GM12865 (cell line): ENCODE results near the gene FRS2.
"Not testable (repeated sequence)": the region's sequence is repeated elsewhere in the genome, so short reads cannot be mapped to it uniquely, and the experiment has no call there.

Experiments
- DNase-seq: peaks from one replicate; pipeline ENCODE4 v3.0.0; 2010; ENCODE audit warnings: low read depth
- H3K4me3 ChIP-seq: 2 replicates; pipeline ENCODE4 v1.5.1; 2011; ENCODE audit warnings: mild to moderate bottlenecking, low read depth, low read length, control low read depth
- TF ChIP-seq, protein P1 (sequence below): IDR thresholded peaks from 2 replicates; pipeline ENCODE4 v1.5.1; 2011; ENCODE audit warnings: low read length, control low read depth, low read depth, inconsistent platforms; ENCODE audit not compliant: insufficient read depth; ENCODE audit errors: missing control alignments

The FRS2 gene

DNA sequence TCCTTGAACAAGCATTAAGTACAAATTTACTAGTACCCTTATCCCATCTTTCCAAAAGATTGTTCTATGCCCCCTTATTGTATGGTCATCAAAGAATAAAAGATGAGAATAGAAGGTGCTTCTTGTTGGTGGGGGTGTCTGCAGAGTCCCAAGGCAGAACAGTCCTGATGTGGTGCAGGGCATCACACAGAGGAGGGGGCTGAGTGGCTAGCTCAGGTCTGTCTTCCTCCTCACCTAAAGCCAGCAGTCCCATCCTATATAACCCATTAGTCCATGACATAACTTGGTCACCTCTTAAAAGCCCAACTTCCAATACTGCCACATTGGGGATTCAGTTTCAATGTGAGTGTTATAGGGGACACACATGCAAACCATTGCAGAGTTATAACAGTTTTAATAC is 130.6 kb downstream of the FRS2 start:
- no peak overlapping the region for H3K4me3 ChIP-seq
- TF ChIP-seq, protein P1, sequence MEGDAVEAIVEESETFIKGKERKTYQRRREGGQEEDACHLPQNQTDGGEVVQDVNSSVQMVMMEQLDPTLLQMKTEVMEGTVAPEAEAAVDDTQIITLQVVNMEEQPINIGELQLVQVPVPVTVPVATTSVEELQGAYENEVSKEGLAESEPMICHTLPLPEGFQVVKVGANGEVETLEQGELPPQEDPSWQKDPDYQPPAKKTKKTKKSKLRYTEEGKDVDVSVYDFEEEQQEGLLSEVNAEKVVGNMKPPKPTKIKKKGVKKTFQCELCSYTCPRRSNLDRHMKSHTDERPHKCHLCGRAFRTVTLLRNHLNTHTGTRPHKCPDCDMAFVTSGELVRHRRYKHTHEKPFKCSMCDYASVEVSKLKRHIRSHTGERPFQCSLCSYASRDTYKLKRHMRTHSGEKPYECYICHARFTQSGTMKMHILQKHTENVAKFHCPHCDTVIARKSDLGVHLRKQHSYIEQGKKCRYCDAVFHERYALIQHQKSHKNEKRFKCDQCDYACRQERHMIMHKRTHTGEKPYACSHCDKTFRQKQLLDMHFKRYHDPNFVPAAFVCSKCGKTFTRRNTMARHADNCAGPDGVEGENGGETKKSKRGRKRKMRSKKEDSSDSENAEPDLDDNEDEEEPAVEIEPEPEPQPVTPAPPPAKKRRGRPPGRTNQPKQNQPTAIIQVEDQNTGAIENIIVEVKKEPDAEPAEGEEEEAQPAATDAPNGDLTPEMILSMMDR, result no peak
- DNase-seq, result no peak

DNA sequence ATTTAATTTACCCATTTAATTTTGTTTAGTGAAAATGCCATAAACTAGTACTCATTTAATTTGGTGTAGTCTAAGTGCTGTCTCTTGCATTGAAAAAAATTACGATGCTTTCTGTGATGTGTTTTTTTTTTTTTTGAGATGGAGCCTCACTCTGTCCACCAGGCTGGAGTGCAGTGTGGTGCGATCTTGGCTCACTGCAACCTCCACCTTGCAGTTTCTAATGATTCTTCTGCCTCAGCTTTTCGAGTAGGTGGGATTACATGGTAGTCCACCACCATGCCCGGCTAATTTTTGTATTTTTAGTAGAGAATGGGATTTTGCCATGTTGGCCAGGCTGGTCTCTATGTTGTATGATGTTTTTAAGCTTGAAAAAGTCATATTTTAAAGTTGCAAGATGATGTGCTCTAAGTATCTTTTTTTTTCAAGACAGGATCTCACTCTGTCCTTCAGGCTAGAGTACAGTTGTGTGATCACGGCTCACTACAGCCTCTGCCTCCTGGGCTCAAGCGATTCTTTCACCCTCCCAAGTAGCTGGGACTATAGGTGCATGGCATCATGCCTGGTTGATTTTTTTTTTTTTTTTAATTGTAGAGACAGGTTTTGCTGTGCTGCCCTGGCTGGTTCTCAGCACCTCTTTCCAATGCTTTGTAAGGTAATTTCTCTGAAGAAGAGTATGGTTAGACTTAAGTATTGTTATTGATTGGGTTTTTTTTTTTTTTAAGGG is 131.9 kb downstream of the FRS2 start:
- TF ChIP-seq, protein P1, result no peak
- no peak for DNase-seq
- H3K4me3 ChIP-seq, result no peak overlapping the region

DNA sequence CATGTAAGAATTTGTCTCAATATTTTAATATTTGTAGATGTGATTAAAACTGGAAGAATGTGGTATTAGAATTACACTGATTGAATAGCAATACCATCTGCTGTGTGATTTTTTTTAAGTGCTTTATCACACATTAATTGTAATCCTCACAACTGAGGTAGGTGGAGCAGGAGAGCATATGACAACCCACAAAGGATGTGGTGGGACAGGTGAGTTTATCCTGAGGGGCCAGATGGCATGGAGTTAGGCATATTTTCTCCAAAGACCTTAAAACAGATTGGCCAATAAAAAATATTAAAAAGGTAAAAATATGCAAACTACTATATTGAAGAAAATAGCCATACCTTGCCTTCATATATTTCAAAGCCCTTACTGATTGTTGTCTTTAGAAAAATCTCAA is 132.8 kb downstream of the FRS2 start:
- TF ChIP-seq, protein P1, result no peak
- H3K4me3 ChIP-seq, result no peak overlapping the region
- no peak for DNase-seq

DNA sequence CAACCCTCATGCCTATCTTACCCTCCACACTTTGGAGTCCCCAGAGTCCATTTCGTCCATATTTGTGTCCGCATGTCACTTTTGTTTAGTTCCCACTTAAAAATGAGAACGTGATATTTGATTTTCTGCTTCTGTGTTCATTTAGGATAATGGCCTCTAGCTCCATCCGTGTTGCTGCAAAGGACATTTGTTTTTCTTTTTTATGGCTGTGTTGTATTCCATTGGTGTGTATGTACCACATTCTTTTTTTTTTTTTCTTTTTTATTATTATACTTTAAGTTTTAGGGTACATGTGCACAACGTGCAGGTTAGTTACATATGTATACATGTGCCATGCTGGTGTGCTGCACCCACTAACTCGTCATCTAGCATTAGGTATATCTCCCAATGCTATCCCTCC is 133.4 kb downstream of the FRS2 start:
- not testable (repeated sequence) for H3K4me3 ChIP-seq, DNase-seq

DNA sequence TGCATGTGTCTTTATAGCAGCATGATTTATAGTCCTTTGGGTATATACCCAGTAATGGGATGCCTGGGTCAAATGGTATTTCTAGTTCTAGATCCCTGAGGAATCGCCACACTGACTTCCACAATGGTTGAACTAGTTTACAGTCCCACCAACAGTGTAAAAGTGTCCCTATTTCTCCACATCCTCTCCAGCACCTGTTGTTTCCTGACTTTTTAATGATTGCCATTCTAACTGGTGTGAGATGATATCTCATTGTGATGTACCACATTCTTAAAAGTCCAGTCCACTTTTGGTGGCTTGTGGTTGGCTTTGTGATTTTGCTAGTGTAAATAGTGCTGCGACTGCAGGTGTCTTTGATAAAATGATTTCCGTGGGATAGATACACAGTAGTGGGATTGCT is 134.1 kb downstream of the FRS2 start:
- not testable (repeated sequence) for DNase-seq, H3K4me3 ChIP-seq

DNA sequence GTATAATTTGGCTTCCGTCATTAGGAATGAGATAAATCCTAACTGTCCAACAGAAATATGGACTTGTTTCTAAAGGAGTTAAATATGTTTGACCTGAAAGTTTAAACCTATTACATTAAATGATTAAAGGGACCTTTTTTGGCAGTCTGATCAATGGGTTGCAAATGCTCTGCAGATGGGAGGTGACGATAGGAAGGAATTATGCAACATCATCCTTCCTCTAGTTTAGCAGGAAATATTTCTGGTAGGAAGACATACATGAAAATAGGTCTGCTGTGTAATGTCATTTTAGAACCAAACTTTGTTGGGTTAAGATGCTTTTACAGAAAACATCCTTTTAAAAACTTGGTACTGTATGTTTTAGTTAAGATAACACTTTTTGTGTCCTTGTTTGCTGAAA is 137.9 kb downstream of the FRS2 start:
- H3K4me3 ChIP-seq, result no peak overlapping the region
- DNase-seq, result no peak
- TF ChIP-seq, protein P1, result no peak

DNA sequence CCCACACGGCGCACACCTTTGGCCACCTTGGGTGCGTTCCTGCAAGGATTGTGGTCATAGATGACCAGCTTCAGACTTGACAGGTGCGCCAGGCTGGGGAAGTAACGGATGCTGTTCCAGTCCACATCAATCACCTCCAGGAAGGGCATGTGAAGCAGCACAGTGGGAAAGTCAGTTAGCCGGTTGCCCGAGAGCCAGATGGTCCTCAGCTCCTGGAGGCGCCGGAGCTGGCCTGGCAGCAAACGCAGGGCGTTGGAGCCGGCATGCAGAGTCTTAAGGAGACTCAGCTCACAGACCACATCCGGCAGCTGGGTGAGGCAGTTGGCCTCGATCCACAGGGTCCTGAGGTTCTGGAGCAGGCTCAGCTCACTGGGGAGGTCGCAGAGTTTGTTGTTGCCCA is 139.9 kb downstream of the FRS2 start:
- H3K4me3 ChIP-seq, result no peak overlapping the region
- DNase-seq, result no peak
- TF ChIP-seq, protein P1, result no peak

DNA sequence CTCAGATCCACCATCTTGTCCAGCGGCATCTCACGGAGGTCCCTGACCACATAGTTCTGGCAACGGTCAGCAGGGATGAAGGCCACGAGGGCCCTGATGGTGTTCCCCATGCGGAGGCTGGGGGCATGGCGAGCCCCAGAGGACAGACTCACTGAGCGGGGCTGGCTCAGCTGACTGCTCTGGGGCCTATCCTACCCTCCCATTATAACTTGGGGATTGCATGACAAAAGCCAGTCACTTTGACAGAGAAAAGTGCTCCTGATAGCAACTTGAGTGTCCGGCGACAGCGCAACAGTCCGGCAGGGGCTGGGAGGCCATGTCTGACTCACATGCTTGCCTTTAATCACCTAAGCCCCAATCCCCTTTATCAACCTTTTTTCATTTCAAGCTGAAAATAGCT is 140.5 kb downstream of the FRS2 start, which contains the start of gene LRRC10:
TSS of gene LRRC10 (minus strand) at position 179 of the 400 bp plus-strand sequence. CDS start at position 110, 69 bp downstream.
- H3K4me3 ChIP-seq, result no peak within 1 kb of the TSS
- DNase-seq, result no peak
- TF ChIP-seq, protein P1, result no peak
